Keratinocyte (primary cell): ENCODE data around the gene SYT11. TPM values are rescaled to one million over a fixed set of nuclear protein-coding genes. Genes with fewer than 3 reads are reported as not detected.

Experiments
- DNase-seq: peaks from one replicate; pipeline ENCODE4 v3.0.0-alpha.2; 2011; ENCODE audit warnings: low read depth, missing footprints, low spot score
- FAIRE-seq: peaks from 2 replicates; lab custom pipeline; 2011; peaks lifted over from hg19 to GRCh38; lab: Jason Lieb, UNC
- H2AFZ ChIP-seq: 2 replicates; pipeline ENCODE4 v1.6.0; 2012; ENCODE audit warnings: low read length, control low read depth, inconsistent platforms; ENCODE audit not compliant: control insufficient read depth
- H3K27ac ChIP-seq: 2 replicates; pipeline ENCODE4 v1.5.1; 2011; ENCODE audit warnings: low read length; ENCODE audit not compliant: control insufficient read depth, insufficient read depth
- H3K27me3 ChIP-seq: 3 replicates; pipeline ENCODE4 v1.6.0; 2011; ENCODE audit warnings: low read length; ENCODE audit not compliant: control insufficient read depth, insufficient read depth; ENCODE audit errors: extremely low read depth
- H3K36me3 ChIP-seq, 2 experiments: 2 replicates in 1 of 2; 3 replicates in 1 of 2; pipeline ENCODE4 v1.5.1; 2011; ENCODE audit warnings: low read length in 2 of 2, mild to moderate bottlenecking in 1 of 2; ENCODE audit not compliant: control insufficient read depth in 2 of 2, insufficient read depth in 2 of 2; ENCODE audit errors: extremely low read depth in 1 of 2
- H3K4me1 ChIP-seq: 3 replicates; pipeline ENCODE4 v1.5.1; 2011; ENCODE audit warnings: low read length; ENCODE audit not compliant: control insufficient read depth, insufficient read depth; ENCODE audit errors: extremely low read depth
- H3K4me2 ChIP-seq: 3 replicates; pipeline ENCODE4 v1.6.0; 2011; ENCODE audit warnings: low read depth, low read length; ENCODE audit not compliant: control insufficient read depth, insufficient read depth; ENCODE audit errors: extremely low read depth
- H3K4me3 ChIP-seq, 3 experiments: fragments of 200-600 bp in 1 of 3; sonication (generic) in 1 of 3; 2 replicates in 2 of 3; 3 replicates in 1 of 3; pipeline ENCODE4 v1.5.1; 2011 to 2016; ENCODE audit warnings: low read length in 3 of 3, mild to moderate bottlenecking in 3 of 3, control low read depth in 2 of 3, inconsistent platforms in 1 of 3, low read depth in 1 of 3, mixed read lengths in 1 of 3, mixed run types in 1 of 3, moderate library complexity in 1 of 3; ENCODE audit not compliant: control insufficient read depth in 2 of 3, insufficient read depth in 2 of 3; ENCODE audit errors: extremely low read depth in 1 of 3
- H3K79me2 ChIP-seq: 2 replicates; pipeline ENCODE4 v1.6.0; 2012; ENCODE audit warnings: low read length; ENCODE audit not compliant: control insufficient read depth, insufficient read depth
- H3K9ac ChIP-seq: 3 replicates; pipeline ENCODE4 v1.6.0; 2011; ENCODE audit warnings: low read length; ENCODE audit not compliant: control insufficient read depth, insufficient read depth; ENCODE audit errors: extremely low read depth
- H3K9me1 ChIP-seq: 3 replicates; pipeline ENCODE4 v1.6.0; 2011; ENCODE audit warnings: low read length; ENCODE audit not compliant: control insufficient read depth, insufficient read depth; ENCODE audit errors: extremely low read depth
- H3K9me3 ChIP-seq: 2 replicates; pipeline ENCODE4 v1.5.1; 2012; ENCODE audit warnings: low read depth, low read length; ENCODE audit not compliant: control insufficient read depth
- H4K20me1 ChIP-seq: 3 replicates; pipeline ENCODE4 v1.6.0; 2011; ENCODE audit warnings: low read length; ENCODE audit not compliant: control insufficient read depth, insufficient read depth; ENCODE audit errors: extremely low read depth
- CTCF ChIP-seq, 3 experiments: IDR thresholded peaks in 1 of 3; conservative IDR thresholded peaks in 1 of 3; optimal IDR thresholded peaks in 1 of 3; 2 replicates in 2 of 3; 3 replicates in 1 of 3; pipeline versions ENCODE3 to v1.5.1; 2011; ENCODE audit warnings: low read length in 3 of 3, mild to moderate bottlenecking in 3 of 3, moderate library complexity in 2 of 3, control low read depth in 1 of 3, inconsistent platforms in 1 of 3; ENCODE audit not compliant: insufficient read depth in 2 of 3; ENCODE audit errors: extremely low read depth in 1 of 3
- EZH2 ChIP-seq: IDR thresholded peaks from one replicate; pipeline ENCODE4 v1.6.1; 2012; ENCODE audit warnings: inconsistent platforms, mild to moderate bottlenecking, low read length, moderate library complexity
- dilution Hi-C: fragments of 300-500 bp; cut with MboI; formaldehyde crosslinking; loops from one replicate; pipeline ENCODE4 v1.7.0; 2020; ENCODE audit warnings: low sequenced_read_pairs; ENCODE audit not compliant: extremely low pct_ligation_motif_present
- polyA plus RNA-seq, 5 experiments: library from polyadenylated mRNA; depleted of rRNA in 3 of 5; stranded (reverse) in 3 of 5; stranded (forward) in 1 of 5; unstranded in 1 of 5; fragments of >200 nt; gene quantifications; 1 replicate in 1 of 5; 2 replicates in 3 of 5; 3 replicates in 1 of 5; pipeline versions ENCODE4 v1.2.1 to v1.2.3, GENCODE V29; 2011 to 2012; ENCODE audit warnings: missing spikeins in 2 of 5, low read depth in 1 of 5, low replicate concordance in 1 of 5

SYT11 gene
- polyA plus RNA-seq, 1 donor (not counting 4 experiments of a cell fraction or from before 2014, with no cell fraction given), result 0.08 TPM

- Histone ChIP-seq H3K4me3 (peak within 1 kb of the TSS; percentile 77 to 98 (median 89)), H3K4me2 (peak within 1 kb of the TSS; percentile 85), H4K20me1 (no peaks in the 10 kb centered on the region), H3K9ac (peak within 1 kb of the TSS; percentile 91), H3K4me1 (peaks cover 8% of the 10 kb centered on the region), H3K9me1 (no peaks in the 10 kb centered on the region), H3K79me2 (peaks cover 34% of the 10 kb centered on the region), H2AFZ (peak within 1 kb of the TSS; percentile 100), H3K9me3 (no peaks in the 10 kb centered on the region), H3K27me3 (peaks cover 14% of the 10 kb centered on the region), H3K36me3 (peaks cover 11 to 13% of the 10 kb centered on the region in 2 experiments), H3K27ac (peak within 1 kb of the TSS; percentile 79)
- dilution Hi-C loops, result no loop called here
- peak; percentile 75 for FAIRE-seq
- peak; percentile 32 for DNase-seq
- no peak for TF ChIP-seq CTCF (optimal IDR thresholded peaks at IDR 0.05 in 1 of 3, IDR thresholded peaks at IDR 0.05 in 1 of 3, conservative IDR thresholded peaks at IDR 0.05 in 1 of 3; ENCODE audit: extremely low read depth in 1 of 3, insufficient read depth in 2 of 3, low read length in 3 of 3)
- no peak for TF ChIP-seq EZH2
Observed at GRCh38 chr1:155856975-155857930, 2.1 kb upstream of the SYT11 start, which contains the start of gene GON4L. TSS of gene GON4L (minus strand) at chr1:155857214. CDS start at chr1:155853780, 3,434 bp downstream.

- TF ChIP-seq EZH2, result no peak
- no peak for TF ChIP-seq CTCF (optimal IDR thresholded peaks at IDR 0.05 in 1 of 3, IDR thresholded peaks at IDR 0.05 in 1 of 3, conservative IDR thresholded peaks at IDR 0.05 in 1 of 3; ENCODE audit: extremely low read depth in 1 of 3, insufficient read depth in 2 of 3, low read length in 3 of 3)
- Histone ChIP-seq H3K4me1 (peaks cover 11% of the 10 kb centered on the region), H4K20me1 (no peaks in the 10 kb centered on the region), H3K4me2 (peak overlapping the region; percentile 49), H3K27me3 (peaks cover 14% of the 10 kb centered on the region), H3K9me3 (no peaks in the 10 kb centered on the region), H3K36me3 (peaks cover 5 to 6% of the 10 kb centered on the region in 2 experiments), H3K9ac (peak overlapping the region; percentile 29), H3K4me3 (peak overlapping the region in 2 of 3 experiments; percentile 38 to 41), H3K9me1 (no peaks in the 10 kb centered on the region), H3K79me2 (peaks cover 23% of the 10 kb centered on the region), H2AFZ (peak overlapping the region; percentile 7), H3K27ac (peak overlapping the region; percentile 12)
- FAIRE-seq (no peak), DNase-seq (no peak)
- dilution Hi-C loops, result no loop called here
Observed at GRCh38 chr1:155858800-155859233, 550 bp upstream of the SYT11 start.
